Measurements from ENCODE around the gene SDR9C7.

DNA sequence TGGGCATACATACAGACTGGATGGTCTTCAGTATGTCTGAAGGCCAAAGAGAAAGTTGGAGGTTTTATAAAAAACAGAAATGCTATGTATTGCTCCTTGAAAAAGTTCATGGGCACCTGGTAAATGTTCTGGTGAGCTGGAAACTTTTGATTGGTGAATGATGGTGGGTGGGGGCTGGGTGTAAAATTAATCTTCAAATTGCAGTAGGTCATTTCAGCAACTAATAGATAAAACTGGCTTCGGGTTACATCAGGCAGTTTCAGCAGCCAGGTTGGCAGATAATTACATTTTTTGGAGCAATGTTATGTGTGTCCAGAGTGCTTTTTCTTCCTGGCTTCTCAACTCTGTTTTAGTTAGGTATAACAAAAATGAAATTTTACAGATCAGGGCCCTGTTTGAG, 35.3 kb downstream of the SDR9C7 start:
- no peak for TF ChIP-seq CREB1 (CRISPR knock-in tag; IDR thresholded peaks at IDR 0.05; ENCODE audit: low read depth)
- no peak for TF ChIP-seq CTCF (conservative IDR thresholded peaks at IDR 0.05; ENCODE audit: low read depth in 2 of 2)
- no peak for TF ChIP-seq EZH2 (IDR thresholded peaks at IDR 0.05; ENCODE audit: low read depth, unreplicated experiment)
- TF ChIP-seq NANOG (IDR thresholded peaks at IDR 0.05; ENCODE audit: borderline replicate concordance), result no peak
- TF ChIP-seq POLR2AphosphoS5 (IDR thresholded peaks at IDR 0.05; ENCODE audit: low read depth), result no peak
- TF ChIP-seq REST (IDR thresholded peaks at IDR 0.05; ENCODE audit: unreplicated experiment), result no peak
- TF ChIP-seq ZNF114 (CRISPR knock-in tag; IDR thresholded peaks at IDR 0.05), result no peak
- no peak for TF ChIP-seq STAT1 (IDR thresholded peaks at IDR 0.05; ENCODE audit: unreplicated experiment)
- no peak for TF ChIP-seq ETS1 (IDR thresholded peaks at IDR 0.05)
- no peak for TF ChIP-seq EZH2phosphoT487 (IDR thresholded peaks at IDR 0.05; ENCODE audit: unreplicated experiment)
- TF ChIP-seq JUNB (IDR thresholded peaks at IDR 0.05; ENCODE audit: unreplicated experiment), result no peak
- TF ChIP-seq, protein P1, sequence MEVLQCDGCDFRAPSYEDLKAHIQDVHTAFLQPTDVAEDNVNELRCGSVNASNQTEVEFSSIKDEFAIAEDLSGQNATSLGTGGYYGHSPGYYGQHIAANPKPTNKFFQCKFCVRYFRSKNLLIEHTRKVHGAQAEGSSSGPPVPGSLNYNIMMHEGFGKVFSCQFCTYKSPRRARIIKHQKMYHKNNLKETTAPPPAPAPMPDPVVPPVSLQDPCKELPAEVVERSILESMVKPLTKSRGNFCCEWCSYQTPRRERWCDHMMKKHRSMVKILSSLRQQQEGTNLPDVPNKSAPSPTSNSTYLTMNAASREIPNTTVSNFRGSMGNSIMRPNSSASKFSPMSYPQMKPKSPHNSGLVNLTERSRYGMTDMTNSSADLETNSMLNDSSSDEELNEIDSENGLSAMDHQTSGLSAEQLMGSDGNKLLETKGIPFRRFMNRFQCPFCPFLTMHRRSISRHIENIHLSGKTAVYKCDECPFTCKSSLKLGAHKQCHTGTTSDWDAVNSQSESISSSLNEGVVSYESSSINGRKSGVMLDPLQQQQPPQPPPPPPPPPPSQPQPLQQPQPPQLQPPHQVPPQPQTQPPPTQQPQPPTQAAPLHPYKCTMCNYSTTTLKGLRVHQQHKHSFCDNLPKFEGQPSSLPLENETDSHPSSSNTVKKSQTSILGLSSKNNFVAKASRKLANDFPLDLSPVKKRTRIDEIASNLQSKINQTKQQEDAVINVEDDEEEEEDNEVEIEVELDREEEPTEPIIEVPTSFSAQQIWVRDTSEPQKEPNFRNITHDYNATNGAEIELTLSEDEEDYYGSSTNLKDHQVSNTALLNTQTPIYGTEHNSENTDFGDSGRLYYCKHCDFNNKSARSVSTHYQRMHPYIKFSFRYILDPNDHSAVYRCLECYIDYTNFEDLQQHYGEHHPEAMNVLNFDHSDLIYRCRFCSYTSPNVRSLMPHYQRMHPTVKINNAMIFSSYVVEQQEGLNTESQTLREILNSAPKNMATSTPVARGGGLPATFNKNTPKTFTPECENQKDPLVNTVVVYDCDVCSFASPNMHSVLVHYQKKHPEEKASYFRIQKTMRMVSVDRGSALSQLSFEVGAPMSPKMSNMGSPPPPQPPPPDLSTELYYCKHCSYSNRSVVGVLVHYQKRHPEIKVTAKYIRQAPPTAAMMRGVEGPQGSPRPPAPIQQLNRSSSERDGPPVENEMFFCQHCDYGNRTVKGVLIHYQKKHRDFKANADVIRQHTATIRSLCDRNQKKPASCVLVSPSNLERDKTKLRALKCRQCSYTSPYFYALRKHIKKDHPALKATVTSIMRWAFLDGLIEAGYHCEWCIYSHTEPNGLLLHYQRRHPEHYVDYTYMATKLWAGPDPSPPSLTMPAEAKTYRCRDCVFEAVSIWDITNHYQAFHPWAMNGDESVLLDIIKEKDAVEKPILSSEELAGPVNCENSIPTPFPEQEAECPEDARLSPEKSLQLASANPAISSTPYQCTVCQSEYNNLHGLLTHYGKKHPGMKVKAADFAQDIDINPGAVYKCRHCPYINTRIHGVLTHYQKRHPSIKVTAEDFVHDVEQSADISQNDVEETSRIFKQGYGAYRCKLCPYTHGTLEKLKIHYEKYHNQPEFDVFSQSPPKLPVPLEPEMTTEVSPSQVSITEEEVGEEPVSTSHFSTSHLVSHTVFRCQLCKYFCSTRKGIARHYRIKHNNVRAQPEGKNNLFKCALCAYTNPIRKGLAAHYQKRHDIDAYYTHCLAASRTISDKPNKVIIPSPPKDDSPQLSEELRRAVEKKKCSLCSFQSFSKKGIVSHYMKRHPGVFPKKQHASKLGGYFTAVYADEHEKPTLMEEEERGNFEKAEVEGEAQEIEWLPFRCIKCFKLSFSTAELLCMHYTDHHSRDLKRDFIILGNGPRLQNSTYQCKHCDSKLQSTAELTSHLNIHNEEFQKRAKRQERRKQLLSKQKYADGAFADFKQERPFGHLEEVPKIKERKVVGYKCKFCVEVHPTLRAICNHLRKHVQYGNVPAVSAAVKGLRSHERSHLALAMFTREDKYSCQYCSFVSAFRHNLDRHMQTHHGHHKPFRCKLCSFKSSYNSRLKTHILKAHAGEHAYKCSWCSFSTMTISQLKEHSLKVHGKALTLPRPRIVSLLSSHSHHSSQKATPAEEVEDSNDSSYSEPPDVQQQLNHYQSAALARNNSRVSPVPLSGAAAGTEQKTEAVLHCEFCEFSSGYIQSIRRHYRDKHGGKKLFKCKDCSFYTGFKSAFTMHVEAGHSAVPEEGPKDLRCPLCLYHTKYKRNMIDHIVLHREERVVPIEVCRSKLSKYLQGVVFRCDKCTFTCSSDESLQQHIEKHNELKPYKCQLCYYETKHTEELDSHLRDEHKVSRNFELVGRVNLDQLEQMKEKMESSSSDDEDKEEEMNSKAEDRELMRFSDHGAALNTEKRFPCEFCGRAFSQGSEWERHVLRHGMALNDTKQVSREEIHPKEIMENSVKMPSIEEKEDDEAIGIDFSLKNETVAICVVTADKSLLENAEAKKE (CRISPR knock-in tag; IDR thresholded peaks at IDR 0.05), result no peak
- TF ChIP-seq ZNF331 (CRISPR knock-in tag; IDR thresholded peaks at IDR 0.05; ENCODE audit: low read depth), result no peak
